Hematopoietic multipotent progenitor cell (in vitro differentiated cells): Measurements from ENCODE around the gene RHBDD1. TPM values are rescaled to one million over a fixed set of nuclear protein-coding genes. Genes with fewer than 3 reads are reported as not detected.

Experiments used
- DNase-seq, 3 donors: peaks; one replicate each; pipeline ENCODE4 v3.0.0-alpha.2; 2011 to 2015; ENCODE audit warnings: low read depth in 2 of 3, low spot score in 2 of 3
- total RNA-seq: library from RNA; depleted of rRNA; stranded (reverse); fragments of >200 nt; gene quantifications from one replicate; pipeline ENCODE4 v1.2.3, GENCODE V29; 2012

Gene RHBDD1
- total RNA-seq, 1 donor: 15.6 TPM

DNA sequence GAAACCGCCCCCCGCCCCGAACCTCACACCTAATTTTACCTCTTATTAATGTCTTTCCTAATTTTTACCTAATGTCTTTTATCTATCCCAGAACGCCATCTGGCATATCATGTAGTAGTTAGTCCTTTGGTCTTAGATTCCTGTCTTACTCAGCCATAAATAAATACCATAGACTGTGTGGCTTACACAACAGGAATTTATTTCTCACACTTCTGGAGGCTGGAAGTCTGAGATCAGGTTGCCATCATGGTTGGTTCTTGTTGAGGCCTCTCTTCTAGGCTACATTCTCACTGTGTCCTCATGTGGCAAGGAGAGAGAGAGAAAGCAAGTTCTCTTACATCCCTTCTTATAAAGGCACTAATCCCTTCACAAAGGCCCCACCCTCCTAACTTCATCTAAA, 46.8 kb downstream of the RHBDD1 start:
- no peak for DNase-seq

DNA sequence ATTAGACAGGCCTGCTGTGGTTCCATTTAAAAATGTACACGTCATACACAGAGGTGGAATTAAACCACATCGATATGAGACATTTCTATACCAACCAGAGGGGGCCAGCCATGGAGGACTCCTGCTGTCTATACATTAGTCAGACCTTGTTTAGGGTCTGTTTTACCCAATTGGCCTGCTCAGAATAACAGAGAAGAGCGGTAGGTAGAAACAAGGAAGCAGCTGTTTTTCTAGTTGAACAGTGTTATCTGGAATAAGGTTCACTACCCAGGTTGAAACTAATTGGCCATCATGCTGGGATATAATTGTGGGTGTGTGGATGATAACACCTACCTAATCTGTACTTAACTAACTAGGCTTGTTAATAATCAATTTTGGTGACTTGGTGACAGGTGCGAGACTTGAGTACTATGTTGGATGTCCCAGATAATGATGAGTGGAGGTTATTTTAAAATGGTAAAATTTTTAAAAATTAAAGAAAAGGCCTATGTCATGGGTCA, 47.5 kb downstream of the RHBDD1 start:
- no peak for DNase-seq

DNA sequence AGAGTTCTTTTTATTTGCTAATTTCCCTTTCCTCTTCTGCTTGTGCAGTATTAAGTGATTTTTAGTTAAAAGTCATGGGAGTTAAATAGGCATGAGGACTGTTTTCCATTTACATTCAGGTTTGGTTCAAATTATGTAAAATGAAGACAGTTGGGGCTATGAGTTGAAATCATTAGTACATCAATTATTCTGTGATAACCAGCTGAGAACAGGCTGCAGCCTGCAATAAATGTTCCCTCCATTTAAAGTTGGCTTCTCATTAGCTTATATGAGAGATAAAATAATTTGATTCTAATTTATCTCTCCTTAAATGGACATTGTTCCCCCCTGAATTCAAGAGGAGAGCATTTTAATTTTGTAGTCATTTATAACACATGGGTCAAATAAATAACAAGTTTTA, 48.3 kb downstream of the RHBDD1 start:
- no peak for DNase-seq

DNA sequence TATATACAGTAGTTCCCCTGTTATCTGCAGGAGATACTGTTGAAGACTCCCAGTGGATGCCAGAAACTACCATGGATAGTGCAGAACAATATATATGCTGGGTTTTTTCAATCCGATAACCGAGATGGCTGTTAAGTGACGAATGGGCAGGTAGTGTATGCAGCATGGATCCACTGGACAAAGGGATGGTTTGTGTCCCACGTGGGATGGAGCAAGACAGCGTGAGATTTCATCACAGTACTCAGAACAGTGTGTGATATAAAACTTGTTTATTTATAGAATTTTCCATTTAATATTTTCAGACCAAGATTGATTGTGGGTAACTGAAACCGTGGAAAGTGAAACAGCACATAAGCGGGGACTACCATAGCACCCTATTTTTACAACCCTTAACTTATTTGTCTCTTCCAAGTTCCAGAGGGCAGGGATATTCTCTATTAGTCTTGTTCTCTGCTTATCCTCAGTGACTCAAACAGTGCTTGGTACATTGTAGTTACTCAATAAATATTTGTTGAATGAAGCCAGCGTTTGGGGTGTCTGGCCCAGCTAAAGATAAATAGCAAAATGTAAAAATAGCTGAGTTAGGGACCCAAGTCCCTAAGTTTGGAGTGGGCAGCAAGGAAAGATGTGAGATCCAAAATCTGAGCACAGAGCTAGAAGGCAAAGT, 50.0 kb downstream of the RHBDD1 start:
- DNase-seq: no peak

DNA sequence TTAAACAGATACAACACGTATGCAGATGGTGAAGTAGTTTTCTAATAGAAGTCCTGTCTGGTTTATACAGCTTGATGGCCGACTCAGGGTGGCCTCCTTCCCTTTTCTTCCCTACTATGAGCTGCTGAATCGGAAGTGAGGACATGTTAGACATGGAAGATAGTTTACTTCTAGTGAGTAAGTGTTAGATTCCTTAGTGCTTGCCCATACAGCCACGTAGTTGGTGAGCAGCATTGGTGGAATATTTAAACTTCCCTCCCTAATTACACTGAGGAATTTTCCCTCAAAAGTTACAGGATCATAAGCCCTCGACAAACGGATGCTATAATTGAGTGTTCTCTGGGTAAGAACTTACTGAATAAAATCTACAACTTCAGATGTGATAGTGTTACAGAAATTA, 52.1 kb downstream of the RHBDD1 start:
- no peak for DNase-seq

DNA sequence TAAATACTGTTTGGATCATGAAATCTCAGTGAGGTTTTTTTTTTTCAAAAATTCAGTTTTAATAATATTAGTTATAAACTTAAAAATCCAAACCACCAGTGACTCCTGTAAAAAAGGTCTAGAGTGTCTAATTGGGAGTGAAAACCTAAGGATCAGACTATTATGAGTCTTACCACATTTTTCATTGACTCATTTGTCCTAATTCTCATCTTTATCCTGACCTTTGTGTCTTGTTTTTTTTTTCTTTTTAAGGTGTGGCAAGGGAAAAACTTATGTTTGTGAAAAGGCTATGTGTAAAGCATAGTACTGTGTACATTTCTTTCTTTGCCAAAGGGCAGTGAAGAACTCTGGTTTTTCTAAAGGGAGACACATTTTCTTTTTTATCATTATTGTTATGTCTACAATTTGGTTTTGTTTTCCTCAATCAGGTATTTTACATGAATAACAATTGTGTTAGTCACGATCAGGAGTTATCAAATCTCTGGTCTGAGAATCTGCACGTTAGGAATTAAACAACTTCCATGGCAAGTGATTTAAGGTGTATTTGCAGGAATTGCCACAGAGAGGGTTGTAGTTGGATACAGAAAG, 52.6 kb downstream of the RHBDD1 start:
- DNase-seq: no peak

DNA sequence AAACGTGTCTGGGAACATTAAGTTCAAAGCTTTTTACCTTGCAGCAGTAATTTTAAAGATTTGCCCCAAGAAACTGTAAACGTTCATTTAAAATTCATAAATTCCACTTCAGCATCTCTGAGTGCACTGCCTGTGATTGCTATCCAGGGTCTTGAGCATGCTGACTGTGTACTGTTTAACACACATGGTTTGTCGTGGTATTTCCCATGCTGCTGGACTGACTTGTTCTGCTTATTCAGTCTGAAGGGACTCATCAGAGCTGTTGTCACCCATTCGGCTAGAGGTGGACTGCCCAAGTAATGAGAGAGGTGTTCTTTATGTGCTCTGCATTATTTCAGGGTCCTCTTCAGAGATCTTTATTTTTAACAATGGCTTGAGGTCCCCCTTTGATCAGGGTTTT, 53.1 kb downstream of the RHBDD1 start:
- no peak for DNase-seq

DNA sequence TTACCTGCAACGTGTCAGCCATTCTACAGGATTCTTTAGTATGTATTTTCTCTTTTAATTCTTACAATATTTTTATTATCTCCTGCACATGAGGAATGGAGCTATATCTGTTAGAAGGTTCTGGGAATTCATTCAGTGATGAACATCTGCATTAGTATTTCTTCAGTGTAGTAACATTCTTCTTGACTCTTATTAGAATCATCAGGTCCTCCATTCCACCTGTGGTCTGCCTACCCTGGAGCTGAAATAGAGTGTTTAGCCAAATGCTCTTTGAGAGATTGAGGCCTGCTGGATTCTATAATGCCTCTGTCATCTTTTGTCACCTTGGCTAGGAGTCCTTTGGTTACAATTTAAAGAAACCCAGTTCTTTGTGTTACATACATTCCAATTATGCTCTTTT, 54.4 kb downstream of the RHBDD1 start:
- no peak for DNase-seq

DNA sequence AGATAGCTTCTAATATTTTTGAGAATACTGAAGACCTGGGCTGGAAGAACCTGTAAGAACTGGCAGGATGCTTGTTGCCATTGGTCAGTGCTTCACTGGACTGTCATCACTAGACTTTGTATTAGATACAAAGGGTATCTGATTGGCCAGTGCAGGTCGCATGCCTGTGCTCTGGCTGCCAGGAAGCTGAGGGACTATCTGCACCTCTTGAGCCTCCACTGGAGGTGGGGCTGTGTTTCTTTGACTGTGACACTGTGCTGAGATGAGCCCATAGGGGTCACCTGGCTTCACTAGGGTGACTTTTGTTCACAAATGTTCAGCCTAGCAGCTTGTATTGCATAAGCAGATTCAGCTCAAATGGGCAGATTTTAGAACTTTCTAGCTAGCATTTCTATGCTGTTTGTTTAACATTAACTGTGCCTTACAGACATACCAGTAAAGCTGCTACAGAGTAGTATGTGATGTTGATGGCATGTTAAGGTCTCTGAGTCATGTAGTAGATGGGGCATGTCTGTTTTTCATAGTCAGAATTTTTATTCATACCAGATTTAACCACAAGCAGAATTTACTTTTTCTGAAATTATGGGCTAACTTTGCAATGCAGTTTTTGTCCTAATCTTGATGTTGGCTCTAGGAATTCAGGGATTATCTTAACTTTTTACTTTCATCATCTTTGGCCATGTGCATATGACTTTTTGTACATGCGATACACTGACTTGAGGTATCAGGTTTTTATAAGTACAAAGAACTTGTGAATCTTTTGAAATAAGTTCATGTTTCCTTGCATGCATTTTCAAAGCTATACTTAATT, 56.1 kb downstream of the RHBDD1 start:
- DNase-seq: no peak

DNA sequence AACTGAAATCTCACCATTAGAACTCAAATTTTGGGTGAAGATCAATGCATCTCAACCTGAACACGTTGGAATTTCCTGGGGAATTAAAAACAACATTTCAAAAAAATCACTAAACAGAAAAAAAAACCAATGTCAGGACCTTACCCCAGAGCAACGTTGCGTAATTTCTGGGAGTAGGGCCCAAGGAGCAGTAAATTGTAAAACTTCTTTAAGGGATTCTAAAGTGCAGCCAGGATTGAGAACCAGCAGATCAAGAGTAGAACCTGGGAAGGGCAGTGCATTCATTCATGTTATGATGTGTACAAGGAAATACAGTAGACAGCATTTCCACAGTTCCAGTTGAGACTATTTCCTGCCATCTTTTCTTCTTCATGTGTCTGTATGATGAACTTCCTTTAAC, 56.9 kb downstream of the RHBDD1 start:
- DNase-seq: no peak

DNA sequence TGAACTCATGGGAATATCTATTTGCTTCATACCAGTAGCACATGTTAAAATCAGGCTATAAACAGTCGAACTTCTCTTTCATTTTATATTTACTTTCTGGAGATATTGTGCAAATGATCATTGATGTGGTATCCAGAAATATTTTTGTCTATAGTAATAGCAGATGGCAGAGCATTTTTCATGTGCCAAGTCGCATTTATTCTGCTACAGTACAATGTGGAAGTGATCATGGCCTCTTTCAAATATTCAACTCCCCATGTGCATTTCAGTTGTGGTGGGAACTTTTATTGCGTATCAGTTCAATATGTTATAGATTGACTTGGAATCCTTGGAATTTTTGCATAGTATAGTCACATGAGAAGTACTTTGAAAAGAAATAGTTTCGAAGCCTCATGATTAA, 57.4 kb downstream of the RHBDD1 start:
- DNase-seq: no peak

DNA sequence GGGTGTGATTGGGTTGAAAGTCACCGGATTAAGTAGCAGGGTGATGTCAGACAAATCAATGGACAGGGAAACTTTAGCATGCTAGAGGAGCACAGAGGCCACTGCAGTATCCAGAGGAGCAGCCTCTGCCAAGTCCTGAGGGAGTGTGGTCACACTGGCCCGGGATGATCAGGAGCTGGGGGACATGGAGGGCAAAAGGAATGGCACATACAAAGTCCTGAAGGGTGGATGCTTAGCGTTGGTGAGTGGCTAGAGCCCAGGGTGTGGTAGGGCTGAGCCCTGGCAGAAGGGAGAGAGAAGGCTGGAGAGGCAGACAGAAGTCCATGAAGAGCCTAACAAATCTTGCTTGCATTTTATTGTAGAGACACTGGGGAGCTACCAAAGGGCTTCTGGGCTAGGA, 58.9 kb downstream of the RHBDD1 start:
- DNase-seq: no peak

DNA sequence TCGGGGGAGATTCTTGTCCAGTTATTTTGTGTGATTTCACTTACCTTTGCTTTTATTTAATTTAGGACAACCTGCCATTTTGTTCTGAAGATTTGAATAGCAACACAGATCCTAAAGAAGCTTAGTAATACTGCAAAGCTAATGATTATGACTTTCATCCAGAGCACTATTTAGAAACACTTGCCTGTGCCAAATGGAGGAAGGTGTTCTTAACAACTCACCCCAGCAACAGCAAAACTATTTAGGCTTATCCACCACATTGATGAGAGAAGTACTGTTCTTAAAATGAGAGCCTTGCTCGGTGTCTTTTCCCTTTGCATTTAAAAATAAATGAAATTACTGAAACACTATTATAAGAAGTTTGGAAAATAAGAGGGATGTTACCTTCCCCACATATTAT, 59.7 kb downstream of the RHBDD1 start:
- DNase-seq: no peak

DNA sequence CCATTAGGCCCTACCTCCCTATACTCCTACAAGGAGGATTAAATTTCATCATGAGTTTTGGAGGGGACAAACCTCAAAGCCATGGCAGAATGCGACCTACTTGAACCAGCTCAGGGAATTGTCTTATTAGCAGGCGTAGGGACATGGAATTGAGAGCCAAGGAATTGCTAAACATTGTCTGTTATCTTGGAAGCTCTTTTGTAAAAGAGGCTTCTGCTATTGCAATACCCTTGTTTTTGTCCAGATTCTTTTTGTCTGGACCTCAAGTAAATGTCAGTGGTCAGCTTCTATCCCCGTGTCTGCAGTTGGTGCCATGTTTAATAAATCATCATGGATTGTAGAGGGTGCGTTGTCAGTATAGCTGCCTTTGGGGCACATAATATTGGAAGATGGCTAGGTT, 62.3 kb downstream of the RHBDD1 start:
- no peak for DNase-seq

DNA sequence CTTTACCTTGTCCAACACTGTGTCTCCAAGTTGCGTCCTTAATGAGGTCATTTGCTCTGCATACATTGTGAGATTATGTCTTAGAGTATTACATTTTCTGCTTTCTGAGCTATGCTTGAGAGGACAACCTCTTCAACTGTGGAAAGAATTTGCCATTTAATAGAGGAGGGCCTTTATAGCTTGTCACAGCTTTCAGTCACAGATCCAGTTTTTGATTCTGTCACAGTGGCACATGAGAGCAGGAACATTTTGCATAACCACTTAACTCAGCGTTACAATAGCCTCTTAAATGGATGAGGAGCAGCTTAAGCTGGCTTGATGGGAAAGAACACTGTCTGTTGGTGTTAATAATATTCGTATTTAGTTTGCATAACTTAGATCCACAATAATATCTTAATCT, 63.0 kb downstream of the RHBDD1 start:
- no peak for DNase-seq

DNA sequence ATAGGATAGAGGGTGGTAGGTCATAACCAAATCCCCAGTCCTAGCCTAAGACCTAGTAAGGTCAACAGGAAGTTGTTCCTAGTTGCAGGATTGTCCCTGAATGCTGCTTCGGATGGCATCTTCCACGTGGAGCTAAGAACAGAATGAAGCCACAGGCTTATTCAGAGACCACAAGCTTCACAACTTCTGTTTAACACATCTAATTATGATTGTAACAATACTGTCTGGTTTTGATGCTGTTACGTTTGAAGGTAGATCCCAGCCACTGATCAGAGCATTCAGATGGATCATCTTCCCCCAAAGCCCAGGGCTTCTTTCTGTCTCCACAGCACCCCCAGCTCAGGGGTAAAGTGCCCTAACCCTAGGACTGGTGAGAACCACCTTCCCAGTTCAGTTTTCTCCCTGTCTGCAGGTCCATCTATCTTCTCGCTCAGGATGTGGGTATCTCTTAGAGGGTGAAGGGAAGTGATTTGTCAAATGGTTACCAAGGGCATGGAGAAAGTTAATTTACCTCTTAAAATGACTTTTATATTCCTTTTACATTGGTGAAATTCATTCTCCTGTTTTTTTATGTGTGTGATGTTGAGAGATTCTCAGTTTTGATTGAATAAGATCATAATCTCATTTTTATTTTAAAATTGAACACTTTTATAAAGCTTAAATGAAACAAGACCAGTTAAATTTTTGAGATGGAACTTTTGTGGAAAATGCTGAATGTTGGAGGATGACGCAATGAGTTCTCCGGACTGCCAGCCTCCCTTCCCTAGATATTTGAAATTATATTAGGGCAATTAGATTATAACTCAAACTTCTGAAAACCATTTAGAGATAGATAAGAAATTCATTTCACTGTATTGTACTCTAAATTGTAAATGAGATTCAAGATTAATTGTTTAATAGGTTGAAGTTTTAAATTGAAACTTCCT, 66.5 kb downstream of the RHBDD1 start:
- DNase-seq: no peak

DNA sequence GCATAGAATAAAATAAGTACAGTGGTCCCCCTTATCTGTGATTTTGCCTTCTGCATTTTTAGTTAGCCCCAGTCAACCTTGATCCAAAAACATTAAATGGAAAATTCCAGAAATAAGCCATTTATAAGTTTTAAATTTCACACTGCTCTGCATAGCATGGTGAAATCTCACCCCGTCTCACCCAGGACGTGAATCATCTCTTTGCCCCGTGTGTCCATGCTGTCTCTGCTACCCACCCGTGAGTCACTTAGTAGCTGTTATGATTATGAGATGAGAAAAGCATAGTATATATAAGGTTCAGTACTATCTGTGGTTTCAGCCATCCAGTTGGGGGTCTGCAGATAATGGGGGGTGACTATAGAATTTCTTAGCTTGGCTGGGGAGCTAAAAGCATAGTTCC, 67.3 kb downstream of the RHBDD1 start:
- DNase-seq: no peak

DNA sequence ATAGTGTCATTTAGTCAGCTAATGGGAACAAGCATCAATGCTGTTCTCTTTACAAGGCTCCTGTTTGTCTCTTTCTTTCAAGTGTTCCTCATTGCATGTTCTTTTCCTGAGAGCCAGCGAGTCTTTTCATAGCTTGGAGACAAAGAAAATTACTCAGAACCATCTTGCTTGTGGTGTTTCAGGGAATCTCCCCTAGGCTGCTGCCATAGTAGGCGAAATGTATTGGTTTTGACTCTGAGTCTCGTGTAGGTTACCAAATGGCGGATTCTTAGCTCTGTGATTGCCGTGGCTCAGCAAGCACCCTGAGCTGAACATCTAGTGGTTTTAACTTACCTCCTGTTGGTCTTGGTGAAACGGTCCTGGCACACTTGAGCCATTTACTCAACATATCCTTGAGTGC, 68.7 kb downstream of the RHBDD1 start:
- DNase-seq: no peak

DNA sequence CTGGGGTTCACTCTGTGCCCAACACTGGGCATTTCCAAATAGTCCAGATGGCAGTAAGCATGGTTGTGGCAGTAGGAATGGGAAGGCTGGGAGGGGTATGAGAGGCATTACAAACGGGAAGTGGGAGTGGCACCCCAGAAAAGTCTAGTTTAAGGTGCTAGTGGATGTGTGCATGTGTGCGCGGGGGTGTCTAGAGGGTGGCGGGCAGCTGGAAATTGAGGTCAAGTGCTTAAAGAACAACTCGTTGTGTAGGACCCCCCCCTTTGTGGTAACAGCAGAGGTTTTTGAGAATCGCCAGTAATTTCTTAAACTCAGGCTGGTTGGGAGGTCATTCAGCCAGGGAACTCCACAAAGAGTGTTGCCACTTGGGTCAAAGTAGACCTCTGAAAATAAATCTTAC, 69.9 kb downstream of the RHBDD1 start:
- DNase-seq: no peak

DNA sequence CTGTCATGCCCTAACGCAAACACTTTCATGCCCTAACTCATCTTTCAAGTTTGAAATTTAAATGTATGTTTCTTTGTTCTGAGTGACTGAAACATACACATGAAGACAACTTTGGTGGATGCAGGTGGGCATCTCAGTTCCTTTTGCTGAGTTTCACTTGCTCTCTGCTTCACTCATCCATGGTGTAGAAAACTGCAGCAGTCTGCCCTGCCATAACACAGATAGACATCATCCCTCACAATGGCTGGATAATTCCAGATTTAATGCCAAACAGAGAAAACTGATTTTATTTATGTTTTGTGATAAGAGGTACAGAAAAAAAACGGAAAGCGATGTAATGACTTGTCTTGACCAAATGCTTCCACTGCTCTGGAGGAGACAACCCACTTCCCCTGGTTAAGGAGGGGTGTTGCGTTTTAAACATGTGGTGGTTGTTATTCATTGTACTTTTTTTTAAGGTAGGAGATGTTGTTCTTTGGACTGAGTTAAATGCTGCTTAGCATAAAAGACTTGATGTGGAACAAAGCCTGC, 70.4 kb downstream of the RHBDD1 start:
- DNase-seq: no peak

DNA sequence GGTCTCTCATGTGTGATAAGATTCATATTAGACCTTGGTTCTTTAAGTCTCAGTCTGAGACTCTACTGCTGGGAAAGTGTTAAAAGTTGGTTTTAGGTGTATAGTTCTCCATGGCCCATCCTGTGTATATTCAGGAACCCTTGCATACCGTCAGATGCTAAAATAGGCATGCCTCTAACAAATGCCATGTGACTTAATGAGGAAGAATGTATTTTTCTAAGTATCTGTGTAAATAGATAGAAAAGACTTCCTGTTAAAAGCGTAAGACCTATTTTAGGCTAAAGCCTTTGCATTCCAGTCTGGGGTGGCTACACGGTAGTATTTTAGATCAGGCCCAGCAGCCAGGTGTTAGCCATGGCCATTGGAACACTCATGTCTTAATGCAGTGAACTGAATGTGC, 73.3 kb downstream of the RHBDD1 start:
- no peak for DNase-seq
